SU-DHL-6 (cell line): Measurements from ENCODE around the gene STARD8.
"Not testable (repeated sequence)": the region's sequence is repeated elsewhere in the genome, so short reads cannot be mapped to it uniquely, and the experiment has no call there.

Experiments
- H2AFZ ChIP-seq: fragments of 200-600 bp; sonication (generic); 2 replicates; pipeline ENCODE4 v1.6.1; 2014; ENCODE audit warnings: low read depth, mild to moderate bottlenecking, moderate library complexity, mixed read lengths, antibody characterized with exemption, low read length; ENCODE audit not compliant: severe bottlenecking
- H3F3A ChIP-seq: fragments of 200-600 bp; shearing (Covaris generic); 2 replicates; pipeline ENCODE4 v1.6.0; 2016; ENCODE audit warnings: antibody characterized with exemption, mild to moderate bottlenecking; ENCODE audit not compliant: insufficient read depth
- H3K27ac ChIP-seq: fragments of 200-600 bp; sonication (generic); 2 replicates; pipeline ENCODE4 v1.5.1; 2016; ENCODE audit warnings: low read depth, mild to moderate bottlenecking, low read length, moderate library complexity, mixed read lengths
- H3K27me3 ChIP-seq: fragments of 200-600 bp; sonication (generic), shearing (Covaris generic); 2 replicates; pipeline ENCODE4 v1.6.0; 2014; ENCODE audit warnings: mild to moderate bottlenecking, low read length
- H3K36me3 ChIP-seq: fragments of 200-600 bp; sonication (generic); 2 replicates; pipeline ENCODE4 v1.6.1; 2014; ENCODE audit warnings: mild to moderate bottlenecking, low read length, mixed read lengths
- H3K4me2 ChIP-seq: fragments of 300-600, 200-600 bp; shearing (Covaris generic), sonication (generic); 2 replicates; pipeline ENCODE4 v1.6.0; 2014; ENCODE audit warnings: low read length, low read depth, mild to moderate bottlenecking; ENCODE audit not compliant: poor library complexity, severe bottlenecking
- H3K4me3 ChIP-seq: fragments of 200-600 bp; sonication (generic); 2 replicates; pipeline ENCODE4 v1.5.1; 2014; ENCODE audit warnings: antibody characterized with exemption, low read length, mild to moderate bottlenecking, mixed read lengths; ENCODE audit not compliant: insufficient read depth, poor library complexity, severe bottlenecking
- H3K79me2 ChIP-seq: fragments of 200-600 bp; sonication (generic); 2 replicates; pipeline ENCODE4 v1.6.1; 2014; ENCODE audit warnings: mild to moderate bottlenecking, low read length, moderate library complexity; ENCODE audit not compliant: insufficient read depth
- H3K9ac ChIP-seq: fragments of 200-600 bp; sonication (generic); 2 replicates; pipeline ENCODE4 v1.7.0; 2014; ENCODE audit warnings: mild to moderate bottlenecking, low read length
- H3K9me2 ChIP-seq: fragments of 200-600 bp; sonication (generic); replicated peaks from 2 replicates; pipeline ENCODE4 v1.6.1; 2014; ENCODE audit warnings: low read length; ENCODE audit not compliant: insufficient read depth
- H3K9me3 ChIP-seq: fragments of 200-600 bp; sonication (generic); 2 replicates; pipeline ENCODE4 v1.6.1; 2014; ENCODE audit warnings: low read length, mixed read lengths; ENCODE audit not compliant: insufficient read depth
- H4K20me1 ChIP-seq: fragments of 200-600 bp; sonication (generic); 2 replicates; pipeline ENCODE4 v1.6.1; 2014; ENCODE audit warnings: low read depth, mild to moderate bottlenecking, antibody characterized with exemption, low read length, moderate library complexity, mixed read lengths
- CTCF ChIP-seq: fragments of 200-600 bp; sonication (generic); IDR thresholded peaks from one replicate; pipeline ENCODE4 v1.5.1; 2017; ENCODE audit warnings: antibody characterized with exemption, mild to moderate bottlenecking, low read length, moderate library complexity; ENCODE audit not compliant: insufficient read depth, poor library complexity, severe bottlenecking
- EZH2phosphoT487 ChIP-seq: fragments of 200-600 bp; sonication (generic), shearing (Covaris generic); conservative IDR thresholded peaks from 2 replicates; pipeline ENCODE4 v1.6.1; 2018; ENCODE audit warnings: mild to moderate bottlenecking, antibody characterized with exemption, low read length, moderate library complexity, mixed read lengths

STARD8 gene

GRCh38 chrX:68599256-68600152, 48.0 kb upstream of the STARD8 start:
- Histone ChIP-seq H3K36me3 (no peaks in the 10 kb centered on the region), H3K4me2 (no peak overlapping the region), H3K9me3 (no peaks in the 10 kb centered on the region), H2AFZ (no peak overlapping the region), H3K9ac (no peak overlapping the region), H4K20me1 (no peaks in the 10 kb centered on the region), H3K27me3 (no peaks in the 10 kb centered on the region), H3K4me3 (no peak overlapping the region), H3K79me2 (no peaks in the 10 kb centered on the region), H3K27ac (no peak overlapping the region), H3F3A (no peaks in the 10 kb centered on the region), H3K9me2 (no peaks in the 10 kb centered on the region)
- TF ChIP-seq EZH2phosphoT487 (no peak), CTCF (peak; percentile 13)

- H3K9me3 ChIP-seq, H4K20me1 ChIP-seq, H3K4me3 ChIP-seq, H3K9me2 ChIP-seq, H3K79me2 ChIP-seq, H3F3A ChIP-seq, H3K27me3 ChIP-seq, H3K9ac ChIP-seq, H3K36me3 ChIP-seq, H2AFZ ChIP-seq, H3K4me2 ChIP-seq, H3K27ac ChIP-seq: not testable (repeated sequence)
Measured at GRCh38 chrX:68604216-68604615, 43.2 kb upstream of the STARD8 start.

- H3K9ac ChIP-seq, H3K4me2 ChIP-seq, H3K79me2 ChIP-seq, H2AFZ ChIP-seq, H4K20me1 ChIP-seq, H3K27ac ChIP-seq, H3K36me3 ChIP-seq, H3F3A ChIP-seq, H3K9me3 ChIP-seq, H3K27me3 ChIP-seq, H3K9me2 ChIP-seq, H3K4me3 ChIP-seq: not testable (repeated sequence)
Measured at GRCh38 chrX:68614733-68615132, 32.7 kb upstream of the STARD8 start.

DNA sequence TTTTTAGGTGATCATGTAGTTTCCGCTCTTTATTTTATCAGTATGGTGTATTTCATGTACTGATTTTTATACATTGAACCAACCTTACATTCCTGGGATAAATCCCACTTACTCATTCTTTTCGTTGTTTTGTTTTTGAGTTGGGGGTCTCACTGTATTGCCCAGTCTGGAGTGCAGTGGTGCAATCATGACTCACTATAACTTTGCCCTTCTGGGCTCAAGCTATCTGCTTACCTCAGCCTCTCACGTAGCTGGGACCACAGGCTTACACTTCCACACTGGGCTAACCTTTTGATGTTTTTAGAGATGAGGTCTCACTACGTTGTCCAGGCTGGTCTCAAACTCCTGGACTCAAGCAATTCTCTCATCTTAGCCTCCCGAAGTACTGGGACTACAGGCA, 19.5 kb upstream of the STARD8 start:
- no peaks in the 10 kb centered on the region for H3K36me3 ChIP-seq

DNA sequence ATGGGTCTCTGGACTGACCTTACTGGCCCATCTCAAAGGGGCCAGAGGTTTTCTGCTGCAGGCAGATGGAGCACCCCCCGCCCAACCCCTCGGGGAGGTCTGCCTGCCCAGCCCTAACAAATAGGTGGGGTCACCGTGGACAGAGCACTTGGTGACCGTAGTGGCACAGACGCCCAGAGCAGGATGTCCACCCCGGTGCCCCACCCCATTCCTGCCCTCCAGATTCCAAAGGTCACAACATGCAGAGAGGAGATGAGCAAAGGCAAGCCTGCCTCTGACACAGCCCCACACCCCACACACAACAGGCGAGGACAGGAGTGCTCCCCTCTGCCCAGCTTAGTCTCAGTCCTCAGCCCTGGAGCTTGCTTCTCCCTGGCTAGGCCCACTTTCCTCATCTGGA, 17.5 kb upstream of the STARD8 start:
- not testable (repeated sequence) for H2AFZ ChIP-seq, H3F3A ChIP-seq, H3K4me2 ChIP-seq, H3K9ac ChIP-seq, H3K4me3 ChIP-seq, H3K9me2 ChIP-seq, H3K27me3 ChIP-seq, H3K9me3 ChIP-seq, H4K20me1 ChIP-seq, H3K79me2 ChIP-seq, H3K36me3 ChIP-seq, H3K27ac ChIP-seq

More for the DNA sequence above, 19.5 kb upstream of the STARD8 start:
- Histone ChIP-seq H3K4me2 (no peak overlapping the region), H4K20me1 (no peaks in the 10 kb centered on the region), H3K9ac (no peak overlapping the region), H3K9me3 (no peaks in the 10 kb centered on the region), H3K79me2 (no peaks in the 10 kb centered on the region), H3K4me3 (no peak overlapping the region), H3K27ac (no peak overlapping the region), H3K9me2 (no peaks in the 10 kb centered on the region), H2AFZ (no peak overlapping the region), H3F3A (no peaks in the 10 kb centered on the region), H3K27me3 (no peaks in the 10 kb centered on the region)
- no peak for TF ChIP-seq EZH2phosphoT487
- no peak for TF ChIP-seq CTCF
